GM12891 (cell line): ENCODE data around the gene IGSF6.

ENCODE experiments used
- POLR2A ChIP-seq: IDR thresholded peaks from 2 replicates; pipeline ENCODE4 v1.6.1; 2011; ENCODE audit warnings: low read depth, low read length, control low read depth
- POLR2AphosphoS5 ChIP-seq: IDR thresholded peaks from 2 replicates; pipeline ENCODE4 v1.6.1; 2011; ENCODE audit warnings: low read depth, low read length, control low read depth

DNA sequence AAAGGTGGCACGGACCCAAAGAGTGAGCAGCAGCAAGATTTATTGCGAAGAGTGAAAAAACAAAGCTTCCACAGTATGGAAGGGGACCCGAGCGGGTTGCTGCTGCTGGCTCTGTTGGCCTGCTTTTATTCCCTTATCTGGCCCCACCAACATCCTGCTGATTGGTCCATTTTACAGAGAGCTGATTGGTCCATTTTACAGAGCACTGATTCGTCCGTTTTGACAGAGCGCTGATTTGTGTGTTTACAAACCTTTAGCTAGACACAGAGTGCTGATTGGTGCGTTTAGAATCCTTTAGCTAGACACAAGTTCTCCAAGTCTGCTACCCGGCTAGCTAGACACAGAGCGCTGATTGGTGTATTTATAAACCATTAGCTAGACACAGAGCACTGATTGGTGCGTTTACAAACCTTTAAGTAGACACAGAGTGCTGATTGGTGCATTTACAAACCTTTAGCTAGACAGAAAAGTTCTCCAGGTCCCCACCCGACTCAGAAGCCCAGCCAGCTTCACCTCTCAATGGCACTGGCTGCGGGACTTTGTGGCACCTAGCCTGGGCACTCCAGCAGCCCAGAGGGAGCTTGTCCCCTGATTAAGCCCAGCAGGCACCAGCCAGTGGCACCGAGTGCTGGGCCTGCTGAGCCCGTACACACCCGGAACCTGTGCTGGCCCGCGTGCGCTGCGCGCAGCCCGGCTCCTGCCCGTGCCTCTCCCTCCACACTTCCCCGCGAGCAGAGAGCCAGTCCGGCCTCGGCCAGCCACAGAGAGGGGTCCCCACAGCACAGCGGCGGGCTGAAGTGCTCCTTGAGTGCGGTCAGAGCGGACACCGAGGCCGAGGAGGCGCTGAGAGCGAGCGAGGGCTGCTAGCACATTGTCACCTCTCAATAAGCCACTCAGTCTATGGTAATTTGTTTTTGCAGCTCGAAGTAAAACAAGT, 15.1 kb downstream of the IGSF6 start:
- no peak for TF ChIP-seq POLR2A
- TF ChIP-seq POLR2AphosphoS5, result no peak
